Type B pancreatic cell (in vitro differentiated cells): ENCODE measurements around the gene ERC1. TPM values are rescaled to one million over a fixed set of nuclear protein-coding genes. Genes with fewer than 3 reads are reported as not detected.
"Not testable (repeated sequence)": the region's sequence is repeated elsewhere in the genome, so short reads cannot be mapped to it uniquely, and the experiment has no call there.

ENCODE experiments used
- DNase-seq: peaks from one replicate; pipeline ENCODE4 v3.0.0; 2021; ENCODE audit warnings: mixed read lengths; ENCODE audit not compliant: unreplicated experiment; ENCODE audit errors: extremely low spot score
- H3K27ac Mint-ChIP-seq: 2 replicates; pipeline ENCODE4 v1.8.0; 2021; ENCODE audit warnings: mild to moderate bottlenecking, mixed read lengths
- H3K27me3 Mint-ChIP-seq: 2 replicates; pipeline ENCODE4 v1.8.0; 2021; ENCODE audit warnings: mixed read lengths
- H3K36me3 Mint-ChIP-seq: 2 replicates; pipeline ENCODE4 v1.8.0; 2021; ENCODE audit warnings: mixed read lengths
- H3K4me1 Mint-ChIP-seq: one replicate; pipeline ENCODE4 v1.8.0; 2021; ENCODE audit warnings: mixed read lengths; ENCODE audit not compliant: unreplicated experiment
- H3K4me3 Mint-ChIP-seq: 2 replicates; pipeline ENCODE4 v1.8.0; 2021; ENCODE audit warnings: mild to moderate bottlenecking, mixed read lengths
- H3K9me3 Mint-ChIP-seq: 2 replicates; pipeline ENCODE4 v1.8.0; 2021; ENCODE audit warnings: mixed read lengths
- total RNA-seq: library from RNA; stranded (reverse); gene quantifications from 2 replicates; pipeline ENCODE4 v1.2.1, GENCODE V29; 2021; ENCODE audit warnings: low replicate concordance
- TF ChIP-seq, protein P1 (sequence below): fragments of 200-600 bp; sonication (generic); conservative IDR thresholded peaks from 2 replicates; pipeline ENCODE4 v1.5.0; 2021; ENCODE audit warnings: antibody characterized with exemption, mild to moderate bottlenecking

ERC1 gene
- total RNA-seq, 1 donor from 2014 or later: 62.8 TPM

GRCh38 chr12:1207276-1207675 lies 216.3 kb downstream of the ERC1 start:
- H3K36me3 Mint-ChIP-seq: peaks cover 16% of the 10 kb centered on the region

DNA sequence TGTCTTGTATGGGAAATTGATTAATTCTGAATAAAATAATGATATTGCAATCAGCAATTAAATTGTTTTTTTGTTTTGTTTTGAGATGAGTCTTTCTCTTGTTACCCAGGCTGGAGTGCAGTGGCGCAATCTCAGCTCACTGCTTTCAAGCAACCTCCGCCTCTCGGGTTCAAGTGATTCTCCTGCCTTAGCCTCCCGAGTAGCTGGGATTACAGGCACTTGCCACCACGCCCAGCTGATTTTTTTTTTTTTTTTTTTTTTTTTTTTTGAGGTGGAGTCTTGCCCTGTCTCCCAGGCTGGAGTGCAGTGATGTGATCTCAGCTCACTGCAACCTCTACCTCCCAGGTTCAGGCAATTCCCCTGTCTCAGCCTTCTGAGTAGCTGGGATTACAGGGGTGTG lies 217.7 kb downstream of the ERC1 start:
- DNase-seq, H3K9me3 Mint-ChIP-seq, H3K27me3 Mint-ChIP-seq, H3K4me3 Mint-ChIP-seq, H3K4me1 Mint-ChIP-seq, H3K27ac Mint-ChIP-seq: not testable (repeated sequence)
- peaks cover 18% of the 10 kb centered on the region for H3K36me3 Mint-ChIP-seq

More at GRCh38 chr12:1207276-1207675, 216.3 kb downstream of the ERC1 start:
- DNase-seq: no peak
- Mint-ChIP-seq H3K27ac (no peak overlapping the region), H3K4me1 (no peaks in the 10 kb centered on the region), H3K9me3 (no peaks in the 10 kb centered on the region), H3K27me3 (no peaks in the 10 kb centered on the region), H3K4me3 (no peak overlapping the region)
- TF ChIP-seq, protein P1, sequence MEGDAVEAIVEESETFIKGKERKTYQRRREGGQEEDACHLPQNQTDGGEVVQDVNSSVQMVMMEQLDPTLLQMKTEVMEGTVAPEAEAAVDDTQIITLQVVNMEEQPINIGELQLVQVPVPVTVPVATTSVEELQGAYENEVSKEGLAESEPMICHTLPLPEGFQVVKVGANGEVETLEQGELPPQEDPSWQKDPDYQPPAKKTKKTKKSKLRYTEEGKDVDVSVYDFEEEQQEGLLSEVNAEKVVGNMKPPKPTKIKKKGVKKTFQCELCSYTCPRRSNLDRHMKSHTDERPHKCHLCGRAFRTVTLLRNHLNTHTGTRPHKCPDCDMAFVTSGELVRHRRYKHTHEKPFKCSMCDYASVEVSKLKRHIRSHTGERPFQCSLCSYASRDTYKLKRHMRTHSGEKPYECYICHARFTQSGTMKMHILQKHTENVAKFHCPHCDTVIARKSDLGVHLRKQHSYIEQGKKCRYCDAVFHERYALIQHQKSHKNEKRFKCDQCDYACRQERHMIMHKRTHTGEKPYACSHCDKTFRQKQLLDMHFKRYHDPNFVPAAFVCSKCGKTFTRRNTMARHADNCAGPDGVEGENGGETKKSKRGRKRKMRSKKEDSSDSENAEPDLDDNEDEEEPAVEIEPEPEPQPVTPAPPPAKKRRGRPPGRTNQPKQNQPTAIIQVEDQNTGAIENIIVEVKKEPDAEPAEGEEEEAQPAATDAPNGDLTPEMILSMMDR: no peak

DNA sequence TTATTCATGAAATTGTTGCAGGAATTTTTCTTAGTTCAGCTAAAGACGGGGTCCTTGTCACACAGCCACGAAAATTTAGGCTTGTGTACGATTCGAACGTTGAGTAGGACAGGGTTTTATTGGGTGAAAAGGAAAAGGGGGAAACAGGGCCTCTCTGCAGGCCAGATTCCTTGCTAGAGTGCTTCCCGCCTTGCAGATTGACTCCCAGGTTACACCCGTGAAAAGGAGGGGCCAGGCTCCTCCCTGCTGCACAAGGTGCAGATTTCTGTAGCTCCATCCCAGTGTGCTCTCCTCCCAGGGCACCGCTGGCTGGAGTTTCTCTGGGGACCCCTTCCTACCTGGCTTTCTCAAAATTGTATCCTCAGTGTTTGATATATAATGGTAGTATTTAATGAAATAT lies 221.5 kb downstream of the ERC1 start:
- H3K27me3 Mint-ChIP-seq: no peaks in the 10 kb centered on the region
- no peak for DNase-seq
- TF ChIP-seq, protein P1: no peak
- no peaks in the 10 kb centered on the region for H3K9me3 Mint-ChIP-seq
- H3K36me3 Mint-ChIP-seq: peaks cover 23% of the 10 kb centered on the region
- H3K4me3 Mint-ChIP-seq: no peak overlapping the region
- H3K27ac Mint-ChIP-seq: peak overlapping the region; percentile 1
- H3K4me1 Mint-ChIP-seq: no peaks in the 10 kb centered on the region

- H3K4me3 Mint-ChIP-seq: no peak overlapping the region
- no peaks in the 10 kb centered on the region for H3K4me1 Mint-ChIP-seq
- TF ChIP-seq, protein P1: no peak
- no peak overlapping the region for H3K27ac Mint-ChIP-seq
- DNase-seq: no peak
- H3K27me3 Mint-ChIP-seq: no peaks in the 10 kb centered on the region
- H3K36me3 Mint-ChIP-seq: peaks cover 23% of the 10 kb centered on the region
- no peaks in the 10 kb centered on the region for H3K9me3 Mint-ChIP-seq
These were observed 222.2 kb downstream of the ERC1 start for GRCh38 chr12:1213205-1213604.

DNA sequence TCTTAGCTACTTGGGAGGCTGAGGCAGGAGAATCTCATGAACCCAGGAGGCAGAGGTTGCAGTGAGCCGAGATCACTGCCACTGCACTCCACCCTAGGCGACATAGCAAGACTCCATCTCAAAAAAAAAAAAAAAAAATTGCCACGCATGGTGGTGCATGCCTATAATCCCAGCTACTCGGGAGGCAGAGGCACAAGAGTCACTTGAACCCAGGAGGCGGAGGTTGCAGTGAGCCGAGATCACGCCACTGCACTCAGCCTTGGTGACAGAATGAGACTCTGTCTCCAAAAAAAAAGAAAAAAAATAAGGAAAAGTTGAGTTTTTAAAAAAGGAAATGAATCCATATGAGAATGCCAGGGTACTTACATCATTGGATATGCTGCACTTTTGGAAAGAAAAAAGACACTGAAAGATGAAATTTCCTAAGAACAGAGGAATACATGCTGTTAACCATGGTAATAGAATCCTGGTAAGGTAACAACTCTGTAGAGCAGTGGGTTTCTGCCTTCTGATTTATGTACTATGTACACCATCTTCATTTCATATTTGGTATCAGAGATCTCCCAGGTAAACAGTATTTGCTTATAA lies 222.7 kb downstream of the ERC1 start:
- peaks cover 23% of the 10 kb centered on the region for H3K36me3 Mint-ChIP-seq
- H3K9me3 Mint-ChIP-seq: no peaks in the 10 kb centered on the region
- H3K4me3 Mint-ChIP-seq: no peak overlapping the region
- TF ChIP-seq, protein P1: no peak
- H3K27ac Mint-ChIP-seq: no peak overlapping the region
- H3K27me3 Mint-ChIP-seq: no peaks in the 10 kb centered on the region
- no peak for DNase-seq
- H3K4me1 Mint-ChIP-seq: no peaks in the 10 kb centered on the region

DNA sequence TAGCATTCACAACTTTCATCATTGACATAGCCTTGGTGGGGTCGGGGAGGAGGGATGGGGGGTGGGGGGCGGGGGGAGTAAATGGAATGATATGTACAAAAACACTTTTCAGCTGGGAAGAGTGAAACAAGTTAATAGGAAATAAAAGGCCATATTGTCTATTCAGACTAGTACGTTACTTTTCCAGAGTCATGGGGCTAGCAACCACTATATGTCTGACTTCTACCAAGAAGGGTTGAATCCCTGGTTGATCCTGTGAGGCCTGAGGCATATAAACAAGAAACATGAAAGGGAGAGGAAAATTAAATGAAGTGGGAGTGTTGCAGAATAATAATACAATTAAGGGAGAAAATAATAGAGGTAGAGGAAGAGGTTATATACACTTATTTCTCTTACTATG lies 225.5 kb downstream of the ERC1 start:
- Mint-ChIP-seq H3K9me3 (no peaks in the 10 kb centered on the region), H3K4me3 (no peak overlapping the region), H3K27me3 (no peaks in the 10 kb centered on the region), H3K27ac (no peak overlapping the region), H3K4me1 (no peaks in the 10 kb centered on the region), H3K36me3 (peaks cover 15% of the 10 kb centered on the region)
- TF ChIP-seq, protein P1: no peak
- no peak for DNase-seq
